SK-MEL-5 (cell line): Measurements from ENCODE around the gene NAP1L5. TPM values are rescaled to one million over a fixed set of nuclear protein-coding genes. Genes with fewer than 3 reads are reported as not detected.

Source experiments
- DNase-seq: peaks from one replicate; pipeline ENCODE4 v3.0.0-alpha.2; 2016; ENCODE audit warnings: low read depth, low spot score
- in situ Hi-C: cut with HindIII; loops from 2 replicates; pipeline ENCODE4 v1.10.0; 2016; ENCODE audit warnings: low sequenced_read_pairs, high pct_unique_total_duplicates, low pct_unique_long_range_greater_than_20kb
- total RNA-seq: library from RNA; depleted of rRNA; stranded (reverse); fragments of >200 nt; shearing (Covaris generic); gene quantifications from 2 replicates; pipeline ENCODE4 v1.2.3, GENCODE V29; 2014

NAP1L5 gene
- total RNA-seq, 1 experiment from 2014 or later: 14.0 TPM

- no peak for DNase-seq
- in situ Hi-C loops: no loop called here
These were observed 30.5 kb upstream of the NAP1L5 start for GRCh38 chr4:88728146-88728545.

- no peak for DNase-seq
- in situ Hi-C loops: no loop called here
These were observed 28.4 kb upstream of the NAP1L5 start for GRCh38 chr4:88725986-88726385.

DNA sequence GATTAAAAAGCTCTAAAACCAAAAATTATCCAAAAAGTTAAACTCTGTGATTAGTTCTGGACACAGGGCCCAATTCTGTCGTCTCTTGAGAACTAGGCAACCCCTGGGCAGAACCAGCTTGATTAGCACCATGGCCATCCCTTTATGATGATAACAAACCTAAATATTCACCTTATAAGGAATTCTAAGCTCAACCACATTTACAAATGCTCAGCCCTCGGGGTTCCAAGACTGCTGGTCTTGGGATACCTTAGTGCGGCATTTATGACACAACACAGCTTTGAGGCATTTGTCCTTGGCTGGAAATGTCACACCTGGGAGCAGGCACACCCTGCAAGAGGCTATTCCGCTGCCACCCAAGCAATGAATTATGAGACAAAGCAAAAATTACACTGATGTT lies 27.5 kb upstream of the NAP1L5 start:
- in situ Hi-C loops: no loop called here
- no peak for DNase-seq

GRCh38 chr4:88724406-88724805 lies 26.8 kb upstream of the NAP1L5 start:
- DNase-seq: no peak
- in situ Hi-C loops: no loop called here

- in situ Hi-C loops: no loop called here
- no peak for DNase-seq
These were observed 25.2 kb upstream of the NAP1L5 start for GRCh38 chr4:88722828-88723227.

- in situ Hi-C loops: no loop called here
- no peak for DNase-seq
These were observed 24.7 kb upstream of the NAP1L5 start for GRCh38 chr4:88722276-88722780.

DNA sequence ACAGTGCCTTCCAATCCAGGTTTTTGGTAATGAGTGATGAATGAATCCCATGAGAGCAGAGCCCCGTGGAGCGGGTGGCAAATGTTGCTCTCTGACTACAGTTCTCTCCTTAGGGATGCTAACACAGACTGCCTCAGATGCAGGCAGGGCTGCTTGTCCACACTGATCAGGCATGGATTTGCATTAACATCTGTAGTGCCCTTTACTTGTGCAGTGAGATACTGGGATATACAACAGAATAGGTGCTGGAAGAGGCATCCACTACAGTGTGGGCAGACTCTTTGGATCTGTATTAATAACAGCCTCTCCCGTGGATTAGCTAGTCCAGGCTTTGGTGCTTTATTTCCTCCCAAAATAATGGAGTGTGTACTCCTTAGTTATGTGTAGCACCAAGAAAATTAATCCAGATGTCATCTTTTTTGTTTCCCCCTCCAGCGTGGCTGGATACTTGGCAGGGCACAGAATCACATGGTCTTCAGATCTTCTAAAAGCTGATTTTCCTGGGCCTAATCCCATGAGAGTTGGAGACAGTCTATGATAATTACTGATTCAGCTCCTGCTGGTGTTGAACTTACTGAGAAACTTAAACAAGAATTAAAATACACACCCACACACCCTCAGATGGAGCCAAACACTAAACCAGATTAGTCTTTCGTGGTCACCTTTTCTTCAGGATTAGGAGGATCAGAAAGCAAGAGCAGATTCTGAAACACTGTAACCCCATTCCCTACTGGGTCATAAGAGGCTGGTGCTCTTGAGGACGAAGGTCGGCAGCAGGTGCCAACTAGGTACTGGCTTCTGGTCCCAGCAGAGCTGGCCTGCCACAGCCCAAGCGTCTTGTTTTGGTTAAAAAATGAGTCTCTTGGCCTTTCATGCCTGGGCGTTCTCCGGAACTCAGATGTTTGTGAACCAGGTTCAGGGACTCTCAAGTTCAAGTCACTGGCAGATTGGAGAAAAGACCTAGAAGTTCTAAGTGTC lies 23.1 kb upstream of the NAP1L5 start:
- in situ Hi-C loops: no loop called here
- no peak for DNase-seq

GRCh38 chr4:88719381-88719780 lies 21.8 kb upstream of the NAP1L5 start:
- in situ Hi-C loops: no loop called here

DNA sequence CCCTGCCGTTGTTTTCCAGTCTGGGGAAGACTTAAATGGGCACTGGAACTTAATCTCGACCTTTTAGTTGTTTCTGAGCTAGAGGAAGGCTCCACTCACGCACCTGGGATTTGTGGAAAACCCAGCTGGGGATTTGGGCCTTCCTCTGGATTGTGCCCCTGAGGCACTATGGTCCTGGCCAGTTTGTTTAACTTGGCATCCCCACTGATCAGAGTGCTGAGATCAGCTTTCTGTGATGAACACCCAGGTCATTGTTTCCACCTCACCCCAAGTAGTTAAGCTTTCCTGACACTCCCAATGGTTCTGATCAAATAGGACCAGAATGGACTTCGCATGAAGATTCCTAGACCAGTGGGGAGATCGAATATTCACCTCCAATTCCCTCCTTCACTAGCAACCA lies 20.5 kb upstream of the NAP1L5 start:
- in situ Hi-C loops: no loop called here
- DNase-seq: no peak

More at GRCh38 chr4:88719381-88719780, 21.8 kb upstream of the NAP1L5 start:
- no peak for DNase-seq

GRCh38 chr4:88713782-88714181 lies 16.2 kb upstream of the NAP1L5 start:
- no peak for DNase-seq
- in situ Hi-C loops: no loop called here

- DNase-seq: no peak
- in situ Hi-C loops: no loop called here
These were observed 12.4 kb upstream of the NAP1L5 start for GRCh38 chr4:88709989-88710388.

DNA sequence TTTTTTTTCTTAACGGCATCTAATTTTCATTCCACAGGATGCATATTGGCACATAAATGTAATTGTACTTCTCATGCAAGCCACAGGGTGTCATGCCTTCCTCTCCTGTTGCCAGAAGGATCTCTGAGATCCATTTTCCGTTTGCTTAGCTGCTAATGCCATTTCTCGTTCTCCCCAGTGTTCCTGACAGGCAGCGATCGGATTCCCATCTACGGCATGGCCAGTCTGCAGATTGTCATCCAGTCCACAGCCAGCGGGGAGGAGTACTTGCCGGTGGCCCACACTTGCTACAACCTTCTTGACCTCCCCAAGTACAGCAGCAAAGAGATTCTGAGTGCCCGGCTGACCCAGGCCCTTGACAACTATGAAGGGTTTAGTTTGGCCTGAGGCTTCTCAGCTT lies 8.9 kb upstream of the NAP1L5 start:
- DNase-seq: peak; percentile 66
- in situ Hi-C loops: no loop called here

GRCh38 chr4:88705805-88706492 lies 8.3 kb upstream of the NAP1L5 start:
- DNase-seq: no peak
- in situ Hi-C loops: no loop called here

DNA sequence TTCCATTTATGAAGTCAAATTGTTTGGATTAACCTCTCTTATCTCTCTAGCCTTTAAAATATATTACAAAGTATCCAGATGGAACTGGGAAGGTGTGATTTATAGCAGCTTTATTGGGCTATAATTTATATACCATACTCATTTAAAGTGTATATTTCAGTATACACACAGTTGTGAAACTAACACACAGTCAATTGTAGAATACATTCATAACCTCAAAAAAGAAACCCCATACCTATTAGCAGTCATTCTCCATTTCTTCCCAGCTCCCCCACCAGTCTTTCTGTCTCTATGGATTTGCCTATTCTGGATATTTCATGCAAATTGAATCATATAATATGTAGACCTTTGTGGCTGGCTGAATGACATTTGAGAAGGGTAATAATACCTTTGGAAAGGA lies 7.6 kb upstream of the NAP1L5 start:
- in situ Hi-C loops: no loop called here
- DNase-seq: no peak

GRCh38 chr4:88702782-88703181 lies 5.2 kb upstream of the NAP1L5 start:
- DNase-seq: no peak
- in situ Hi-C loops: no loop called here

DNA sequence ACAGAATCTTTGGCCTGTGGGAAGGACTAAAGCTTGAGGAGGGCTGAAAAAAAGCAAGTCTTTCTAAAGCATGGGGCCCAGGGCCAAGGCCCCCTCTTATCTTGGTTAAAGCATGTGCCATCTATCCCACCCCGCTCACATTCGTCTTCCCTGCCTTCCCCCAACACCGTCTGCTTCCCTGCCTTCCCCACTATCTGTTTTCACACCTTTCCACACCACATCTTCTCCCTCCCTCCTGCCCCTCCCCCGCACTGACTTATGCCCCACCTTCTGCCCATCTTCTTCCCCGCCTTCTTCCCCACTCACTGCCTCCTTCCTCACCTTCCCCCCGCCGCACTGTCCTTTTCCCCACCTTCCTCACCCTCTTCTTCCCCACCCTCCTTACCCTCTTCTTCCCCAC lies 890 bp upstream of the NAP1L5 start:
- in situ Hi-C loops: no loop called here
- DNase-seq: no peak

DNA sequence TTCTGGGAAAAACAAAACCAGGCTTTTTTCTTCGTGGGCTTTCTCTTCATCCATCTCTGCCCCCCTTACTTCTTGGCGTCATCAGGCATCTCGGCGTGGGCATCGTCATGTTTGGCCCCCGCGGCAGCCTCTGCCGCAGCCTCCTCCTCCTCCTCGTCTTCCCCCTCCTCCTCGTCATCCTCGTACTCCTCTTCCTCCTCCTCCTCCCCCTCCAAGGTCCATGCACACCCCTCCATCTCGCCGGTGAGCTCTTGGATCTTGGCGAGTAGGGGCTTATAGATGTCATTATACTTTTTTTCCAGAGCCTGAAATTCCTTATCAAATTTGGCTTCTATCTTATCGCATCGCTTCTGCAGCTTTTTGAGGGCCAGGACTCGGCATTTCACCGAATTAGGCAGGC lies 488 bp downstream of the NAP1L5 start:
- DNase-seq: no peak
- in situ Hi-C loops: no loop called here

- DNase-seq: no peak
- in situ Hi-C loops: no loop called here
These were observed 999 bp downstream of the NAP1L5 start for GRCh38 chr4:88696630-88697029.

DNA sequence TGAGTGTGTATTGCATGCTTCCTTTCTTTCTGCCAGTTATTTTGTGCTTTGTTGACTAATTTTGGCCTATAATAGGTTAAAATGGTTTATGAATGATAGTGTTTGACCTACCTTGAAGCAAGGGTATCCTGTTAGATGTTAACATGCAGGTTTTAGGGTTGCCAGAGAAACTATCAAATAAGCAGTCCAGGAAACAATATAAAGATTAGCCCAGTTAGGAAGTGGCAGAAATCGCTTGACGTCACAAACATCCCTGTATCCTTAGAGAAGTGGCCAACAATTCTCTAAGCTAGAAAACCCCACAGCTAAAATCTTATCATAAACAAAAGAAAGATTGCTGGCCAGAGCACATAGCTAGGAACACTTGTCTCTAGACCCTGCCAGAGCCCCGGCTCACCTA lies 3.8 kb downstream of the NAP1L5 start:
- in situ Hi-C loops: no loop called here
- no peak for DNase-seq
